Adrenal gland (tissue), 12 donors: ENCODE measurements around the gene DLGAP5. TPM values are rescaled to one million over a fixed set of nuclear protein-coding genes. Genes with fewer than 3 reads are reported as not detected.

ENCODE experiments used
- DNase-seq, 7 donors: peaks; one replicate each; pipeline ENCODE4 v3.0.0-alpha.2; 2019 to 2020
- H3K27ac ChIP-seq, 5 donors: fragments of 200-600 bp; sonication (generic) in 4 of 5; 1 replicate in 3 of 5; 2 replicates in 2 of 5; pipeline versions ENCODE4 v1.5.1 to v1.8.0; 2016 to 2020; ENCODE audit warnings: mild to moderate bottlenecking in 1 of 5
- H3K27me3 ChIP-seq: fragments of 200-600 bp; 2 replicates; pipeline ENCODE4 v1.8.0; 2021
- H3K36me3 ChIP-seq, 2 donors: fragments of 200-600 bp; replicated peaks in 1 of 2; 1 replicate in 1 of 2; 2 replicates in 1 of 2; pipeline versions ENCODE4 v1.5.1 to v1.8.0; 2018 to 2022
- H3K4me1 ChIP-seq, 2 donors: fragments of 200-600 bp; replicated peaks in 1 of 2; 1 replicate in 1 of 2; 2 replicates in 1 of 2; pipeline versions ENCODE4 v1.5.1 to v1.8.0; 2018 to 2021
- H3K4me3 ChIP-seq, 4 donors: fragments of 200-600 bp; sonication (generic) in 3 of 4; one replicate each; pipeline ENCODE4 v1.5.1; 2016 to 2018
- H3K9me3 ChIP-seq, 3 donors: fragments of 200-600 bp; sonication (generic) in 1 of 3; replicated peaks in 1 of 3; 1 replicate in 2 of 3; 2 replicates in 1 of 3; pipeline versions ENCODE4 v1.5.1 to v1.8.0; 2016 to 2021
- CTCF ChIP-seq, 6 experiments: fragments of 450-650 bp in 4 of 6; fragments of 200-600 bp in 2 of 6; sonication (generic) in 1 of 6; IDR thresholded peaks; 1 replicate in 5 of 6; 2 replicates in 1 of 6; pipeline versions ENCODE4 v1.5.1 to v1.8.0; 2016 to 2021; ENCODE audit warnings: antibody characterized with exemption in 6 of 6, mild to moderate bottlenecking in 2 of 6, moderate library complexity in 1 of 6
- POLR2A ChIP-seq, 2 donors: fragments of 450-650 bp; IDR thresholded peaks; one replicate each; pipeline ENCODE4 v1.6.1; 2017; ENCODE audit warnings: antibody characterized with exemption in 2 of 2, mild to moderate bottlenecking in 2 of 2, moderate library complexity in 1 of 2
- whole genome bisulfite sequencing, 4 donors: extraction: QIAGEN DNeasy Blood & Tissue Kit in 2 of 4; methylation state at CpG; one replicate each; pipeline versions ENCODE4 v1.1.5 to v1.1.7; 2013 to 2017; 5-methylcytosine and 5-hydroxymethylcytosine counted together
- intact Hi-C, 2 donors: fragments of 100-400 bp; cut with DNase I; formaldehyde crosslinking; loops; one replicate each; pipeline versions ENCODE4 v1.14.1 to v1.15.0; 2022 to 2023
- polyA plus RNA-seq, 3 donors: library from polyadenylated mRNA; stranded (reverse); fragments of 200-250 nt in 2 of 3; fragments of 350-450 nt in 1 of 3; fragmentation: Illumina TruSeq in 1 of 3; extraction: RNeasy Lipid Tissue Mini Kit (QIAGEN cat#74804) in 1 of 3; gene quantifications; one replicate each; pipeline ENCODE4 v1.2.3, GENCODE V29; 2013 to 2014
- total RNA-seq, 9 donors: library from RNA; depleted of rRNA in 4 of 9; stranded (reverse); fragments of >200 nt in 4 of 9; fragments of 120-200 nt in 1 of 9; fragmentation: NEBNext Ultra II Directional in 1 of 9; extraction: Animal tissue kit (Norgen Biotek cat#: 25700) in 1 of 9; gene quantifications; one replicate each; pipeline versions ENCODE4 v1.1.0 to v1.2.4, GENCODE V29; 2013 to 2023
- donor health status: healthy with polysubstance abuse.
- donor health status: Bipolar disorder and iron deficiency.
- donor health status: DM: yes; HTN: yes; CAD: no.
- donor health status: DM: no; HTN: no; CAD: no.
- donor health status: DM: no; HTN: no; CAD: no.
- donor health status: DM: yes; HTN: yes; CAD: no.

The DLGAP5 gene
- total and polyA plus RNA-seq, 12 donors: 0.03 to 12.5 (median 0.99) TPM; not detected in 2

GRCh38 chr14:55221186-55221585 lies 29.8 kb upstream of the DLGAP5 start:
- Histone ChIP-seq H3K4me3 (no peak overlapping the region), H3K36me3 (no peaks in the 10 kb centered on the region), H3K4me1 (no peaks in the 10 kb centered on the region), H3K27me3 (no peaks in the 10 kb centered on the region), H3K27ac (no peak overlapping the region), H3K9me3 (peaks cover 0 to 4% (median 0%) of the 10 kb centered on the region in 3 donors)
- 54 to 67% (median 63%) methylated on average over 4 of the region's 4 CpGs for WGBS, 4 donors
- TF ChIP-seq CTCF (IDR thresholded peaks at IDR 0.05): no peak
- no peak for TF ChIP-seq POLR2A (IDR thresholded peaks at IDR 0.05)
- DNase-seq: no peak
- intact Hi-C loops: no loop called here

DNA sequence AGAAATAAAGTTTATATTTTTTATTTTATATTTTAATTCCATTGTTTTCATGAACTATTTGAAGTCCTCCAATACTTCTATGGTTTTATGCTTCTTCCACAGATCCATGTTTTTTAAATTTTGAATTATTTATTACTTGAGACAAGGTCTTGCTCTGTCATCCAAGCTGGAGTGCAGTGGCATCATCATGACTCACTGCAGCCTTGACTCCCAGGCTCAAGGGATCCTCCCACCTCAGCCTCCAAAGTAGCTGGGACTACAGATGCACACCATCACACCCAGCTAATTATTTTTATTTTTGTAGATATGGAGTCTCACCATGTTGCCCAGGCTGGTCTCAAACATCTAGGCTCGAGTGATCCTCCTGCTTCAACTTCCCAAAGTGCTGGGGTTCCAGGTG lies 28.8 kb upstream of the DLGAP5 start:
- Histone ChIP-seq H3K27ac (no peak overlapping the region), H3K36me3 (no peaks in the 10 kb centered on the region), H3K9me3 (no peaks in the 10 kb centered on the region), H3K4me1 (no peaks in the 10 kb centered on the region), H3K27me3 (no peaks in the 10 kb centered on the region), H3K4me3 (no peak overlapping the region)
- intact Hi-C loops: no loop called here
- TF ChIP-seq POLR2A (IDR thresholded peaks at IDR 0.05) (no peak), CTCF (IDR thresholded peaks at IDR 0.05) (no peak)
- DNase-seq: peak in 6 of 7 donors; percentile 46 to 59 (median 56)
- WGBS, 4 donors: 85 to 94% (median 88%) methylated on average over 1 of the region's 1 CpG

- no peak overlapping the region for H3K4me3 ChIP-seq
- intact Hi-C loops: no loop called here
- WGBS, 4 donors: 74 to 79% (median 79%) methylated on average over 10 of the region's 10 CpGs
- TF ChIP-seq CTCF (IDR thresholded peaks at IDR 0.05) (no peak), POLR2A (IDR thresholded peaks at IDR 0.05) (no peak)
- no peaks in the 10 kb centered on the region for H3K27me3 ChIP-seq
- no peaks in the 10 kb centered on the region for H3K36me3 ChIP-seq
- H3K9me3 ChIP-seq: no peaks in the 10 kb centered on the region
- no peak for DNase-seq
- H3K27ac ChIP-seq: no peak overlapping the region
- no peaks in the 10 kb centered on the region for H3K4me1 ChIP-seq
These were observed 21.2 kb upstream of the DLGAP5 start for GRCh38 chr14:55212634-55213033.

DNA sequence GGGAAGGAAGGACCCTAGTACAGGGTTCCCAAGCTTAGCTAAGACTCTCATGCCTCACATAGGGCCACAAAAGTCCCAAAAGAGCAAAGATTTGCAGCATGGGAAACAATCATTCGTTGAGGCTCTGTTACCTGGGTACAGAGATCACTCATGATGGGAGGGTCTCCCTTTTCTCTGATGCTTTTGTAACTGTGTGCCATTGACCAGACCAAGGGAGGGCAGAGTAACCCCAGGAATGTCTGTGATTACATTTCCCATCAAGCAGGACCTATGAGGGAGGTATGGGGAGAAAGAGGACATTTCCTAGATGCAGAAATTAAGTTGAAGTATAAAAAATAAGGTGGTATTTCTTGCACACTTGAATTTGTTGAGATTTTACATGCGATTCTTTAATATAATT lies 16.4 kb upstream of the DLGAP5 start:
- 78 to 95% (median 82%) methylated on average over 2 of the region's 2 CpGs for WGBS, 4 donors
- Histone ChIP-seq H3K36me3 (no peaks in the 10 kb centered on the region), H3K9me3 (no peaks in the 10 kb centered on the region), H3K27ac (no peak overlapping the region), H3K27me3 (no peaks in the 10 kb centered on the region), H3K4me3 (no peak overlapping the region), H3K4me1 (no peaks in the 10 kb centered on the region)
- intact Hi-C loops: no loop called here
- no peak for DNase-seq
- TF ChIP-seq POLR2A (IDR thresholded peaks at IDR 0.05) (no peak), CTCF (IDR thresholded peaks at IDR 0.05) (no peak)
